Glutamatergic neuron (in vitro differentiated cells): ENCODE data around the gene CERS6. TPM values are rescaled to one million over a fixed set of nuclear protein-coding genes. Genes with fewer than 3 reads are reported as not detected.

Experiments used
- DNase-seq: peaks from one replicate; pipeline ENCODE4 v3.0.0; 2022
- H3K27ac Mint-ChIP-seq: one replicate; pipeline ENCODE4 v1.8.0; 2020; ENCODE audit warnings: mild to moderate bottlenecking, mixed read lengths, inconsistent platforms; ENCODE audit not compliant: unreplicated experiment
- H3K27me3 Mint-ChIP-seq: one replicate; pipeline ENCODE4 v1.8.0; 2020; ENCODE audit warnings: mild to moderate bottlenecking, moderate library complexity, mixed read lengths, inconsistent platforms; ENCODE audit not compliant: unreplicated experiment
- H3K36me3 Mint-ChIP-seq: one replicate; pipeline ENCODE4 v1.8.0; 2020; ENCODE audit warnings: mild to moderate bottlenecking, mixed read lengths, inconsistent platforms; ENCODE audit not compliant: unreplicated experiment
- H3K4me1 Mint-ChIP-seq: one replicate; pipeline ENCODE4 v1.8.0; 2020; ENCODE audit warnings: mild to moderate bottlenecking, low read depth, mixed read lengths, inconsistent platforms; ENCODE audit not compliant: unreplicated experiment
- H3K4me3 Mint-ChIP-seq: one replicate; pipeline ENCODE4 v1.8.0; 2020; ENCODE audit warnings: mild to moderate bottlenecking, mixed read lengths, inconsistent platforms; ENCODE audit not compliant: unreplicated experiment
- H3K9me3 Mint-ChIP-seq: one replicate; pipeline ENCODE4 v1.8.0; 2020; ENCODE audit warnings: mild to moderate bottlenecking, moderate library complexity, mixed read lengths, inconsistent platforms; ENCODE audit not compliant: unreplicated experiment
- total RNA-seq: library from RNA; stranded (reverse); fragmentation: NEBNext Ultra II Directional; extraction: Animal tissue kit (Norgen Biotek cat#: 25700); gene quantifications from one replicate; pipeline ENCODE4 v1.2.1, GENCODE V29; 2021; ENCODE audit not compliant: unreplicated experiment
- TF ChIP-seq, protein P1 (sequence below): fragments of 200-600 bp; sonication (generic); IDR thresholded peaks from one replicate; pipeline ENCODE4 v1.5.0; 2021; ENCODE audit not compliant: partially characterized antibody, unreplicated experiment

The CERS6 gene
- total RNA-seq, 1 donor from 2014 or later, result 143 TPM

- Mint-ChIP-seq H3K4me3 (peak overlapping the region; percentile 94), H3K9me3 (peaks cover 5% of the 10 kb centered on the region), H3K27ac (peak overlapping the region; percentile 90)
Measured at GRCh38 chr2:168456521-168457189, 583 bp downstream of the CERS6 start.

GRCh38 chr2:168457190-168457895 is 1.3 kb downstream of the CERS6 start:
- TF ChIP-seq, protein P1, sequence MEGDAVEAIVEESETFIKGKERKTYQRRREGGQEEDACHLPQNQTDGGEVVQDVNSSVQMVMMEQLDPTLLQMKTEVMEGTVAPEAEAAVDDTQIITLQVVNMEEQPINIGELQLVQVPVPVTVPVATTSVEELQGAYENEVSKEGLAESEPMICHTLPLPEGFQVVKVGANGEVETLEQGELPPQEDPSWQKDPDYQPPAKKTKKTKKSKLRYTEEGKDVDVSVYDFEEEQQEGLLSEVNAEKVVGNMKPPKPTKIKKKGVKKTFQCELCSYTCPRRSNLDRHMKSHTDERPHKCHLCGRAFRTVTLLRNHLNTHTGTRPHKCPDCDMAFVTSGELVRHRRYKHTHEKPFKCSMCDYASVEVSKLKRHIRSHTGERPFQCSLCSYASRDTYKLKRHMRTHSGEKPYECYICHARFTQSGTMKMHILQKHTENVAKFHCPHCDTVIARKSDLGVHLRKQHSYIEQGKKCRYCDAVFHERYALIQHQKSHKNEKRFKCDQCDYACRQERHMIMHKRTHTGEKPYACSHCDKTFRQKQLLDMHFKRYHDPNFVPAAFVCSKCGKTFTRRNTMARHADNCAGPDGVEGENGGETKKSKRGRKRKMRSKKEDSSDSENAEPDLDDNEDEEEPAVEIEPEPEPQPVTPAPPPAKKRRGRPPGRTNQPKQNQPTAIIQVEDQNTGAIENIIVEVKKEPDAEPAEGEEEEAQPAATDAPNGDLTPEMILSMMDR, result no peak
- H3K4me3 Mint-ChIP-seq, result peak overlapping the region; percentile 94

More at GRCh38 chr2:168456521-168457189, 583 bp downstream of the CERS6 start:
- Mint-ChIP-seq H3K36me3 (no peaks in the 10 kb centered on the region), H3K27me3 (peaks cover 3% of the 10 kb centered on the region), H3K4me1 (peaks cover 13% of the 10 kb centered on the region)
- peak; percentile 71 for DNase-seq
- TF ChIP-seq, protein P1, result no peak

DNA sequence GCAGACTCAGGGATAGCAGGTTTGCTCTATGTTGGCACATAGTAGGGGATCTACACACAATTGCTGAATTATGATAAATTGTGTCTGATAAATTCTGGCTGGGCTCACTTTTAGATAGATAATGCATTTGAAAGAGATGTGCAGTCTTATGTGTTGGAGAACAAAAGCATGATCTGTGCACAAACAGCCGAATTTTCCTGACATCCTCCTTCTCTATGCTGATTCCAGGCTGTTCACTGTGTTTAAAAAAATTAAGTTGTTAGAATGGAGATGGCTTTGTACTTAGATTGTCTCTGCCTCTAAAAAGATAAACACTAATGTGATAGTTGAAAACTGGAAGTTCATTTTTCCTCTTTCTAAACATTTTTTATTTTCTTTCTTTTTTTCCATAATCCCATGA is 2.1 kb downstream of the CERS6 start:
- H3K4me1 Mint-ChIP-seq, result peaks cover 20% of the 10 kb centered on the region
- DNase-seq, result no peak
- H3K9me3 Mint-ChIP-seq, result peaks cover 5% of the 10 kb centered on the region
- H3K27me3 Mint-ChIP-seq, result peaks cover 3% of the 10 kb centered on the region
- peak overlapping the region; percentile 94 for H3K4me3 Mint-ChIP-seq
- H3K36me3 Mint-ChIP-seq, result no peaks in the 10 kb centered on the region
- TF ChIP-seq, protein P1, result no peak
- peak overlapping the region; percentile 90 for H3K27ac Mint-ChIP-seq

More at GRCh38 chr2:168457190-168457895, 1.3 kb downstream of the CERS6 start:
- Mint-ChIP-seq H3K4me1 (peaks cover 20% of the 10 kb centered on the region), H3K27me3 (peaks cover 3% of the 10 kb centered on the region), H3K27ac (peak overlapping the region; percentile 90), H3K9me3 (peaks cover 5% of the 10 kb centered on the region), H3K36me3 (no peaks in the 10 kb centered on the region)
- DNase-seq, result no peak

DNA sequence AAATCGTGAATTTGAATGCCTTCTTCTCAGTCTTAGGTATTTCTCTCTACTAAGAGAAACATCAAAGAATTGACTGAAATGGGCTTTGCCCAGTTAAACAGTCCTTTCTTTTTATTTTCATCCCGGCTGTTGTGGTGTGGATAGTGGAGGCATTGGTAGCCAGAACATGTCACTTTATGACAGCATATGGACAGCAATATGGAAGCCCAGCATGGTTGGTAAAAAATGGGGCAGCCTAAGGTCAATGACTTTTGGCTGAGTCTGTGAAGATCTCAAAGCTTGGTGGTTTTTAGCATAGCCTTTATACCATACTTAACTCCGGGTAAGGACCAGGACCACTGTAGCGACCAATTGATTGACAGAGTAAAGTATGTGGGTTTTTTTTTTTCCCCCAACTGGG is 3.2 kb downstream of the CERS6 start:
- Mint-ChIP-seq H3K36me3 (no peaks in the 10 kb centered on the region), H3K4me3 (peak overlapping the region; percentile 94), H3K27ac (peak overlapping the region; percentile 23), H3K4me1 (peaks cover 20% of the 10 kb centered on the region), H3K27me3 (peaks cover 3% of the 10 kb centered on the region), H3K9me3 (peaks cover 5% of the 10 kb centered on the region)
- DNase-seq, result no peak
- TF ChIP-seq, protein P1, result no peak

DNA sequence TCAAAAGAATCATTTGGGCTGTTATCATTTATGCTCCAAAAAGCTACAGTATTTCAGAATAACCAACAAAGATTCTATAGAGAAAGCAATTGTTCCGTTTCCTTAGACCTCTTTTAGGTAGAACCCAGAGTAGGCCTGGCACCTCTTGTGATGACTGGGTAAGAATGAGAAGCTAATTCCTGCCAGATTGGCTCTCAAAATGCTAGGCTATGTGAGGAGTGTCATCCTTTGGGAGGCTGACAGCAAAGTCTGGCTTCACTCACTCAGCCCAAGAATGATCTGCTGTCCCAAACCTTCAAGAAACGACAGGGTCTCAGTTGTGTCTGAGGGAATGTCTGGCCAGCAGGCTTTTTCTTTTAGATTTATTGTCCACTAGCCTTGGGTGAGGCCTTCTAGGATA is 4.5 kb downstream of the CERS6 start:
- no peak overlapping the region for H3K27ac Mint-ChIP-seq
- no peak for DNase-seq
- peaks cover 5% of the 10 kb centered on the region for H3K9me3 Mint-ChIP-seq
- peaks cover 3% of the 10 kb centered on the region for H3K27me3 Mint-ChIP-seq
- TF ChIP-seq, protein P1, result no peak
- peaks cover 29% of the 10 kb centered on the region for H3K4me1 Mint-ChIP-seq
- peak overlapping the region; percentile 77 for H3K4me3 Mint-ChIP-seq
- H3K36me3 Mint-ChIP-seq, result no peaks in the 10 kb centered on the region
